Epithelial cell of prostate (primary cell): ENCODE measurements around the gene SUMO1.

Experiments
- DNase-seq: peaks from one replicate; pipeline ENCODE4 v3.0.0-alpha.2; 2011; ENCODE audit warnings: low read depth, low spot score
- H3K27ac ChIP-seq: fragments of 450-650 bp; 2 replicates; pipeline ENCODE4 v1.5.1; 2017; ENCODE audit warnings: mild to moderate bottlenecking

The SUMO1 gene

DNA sequence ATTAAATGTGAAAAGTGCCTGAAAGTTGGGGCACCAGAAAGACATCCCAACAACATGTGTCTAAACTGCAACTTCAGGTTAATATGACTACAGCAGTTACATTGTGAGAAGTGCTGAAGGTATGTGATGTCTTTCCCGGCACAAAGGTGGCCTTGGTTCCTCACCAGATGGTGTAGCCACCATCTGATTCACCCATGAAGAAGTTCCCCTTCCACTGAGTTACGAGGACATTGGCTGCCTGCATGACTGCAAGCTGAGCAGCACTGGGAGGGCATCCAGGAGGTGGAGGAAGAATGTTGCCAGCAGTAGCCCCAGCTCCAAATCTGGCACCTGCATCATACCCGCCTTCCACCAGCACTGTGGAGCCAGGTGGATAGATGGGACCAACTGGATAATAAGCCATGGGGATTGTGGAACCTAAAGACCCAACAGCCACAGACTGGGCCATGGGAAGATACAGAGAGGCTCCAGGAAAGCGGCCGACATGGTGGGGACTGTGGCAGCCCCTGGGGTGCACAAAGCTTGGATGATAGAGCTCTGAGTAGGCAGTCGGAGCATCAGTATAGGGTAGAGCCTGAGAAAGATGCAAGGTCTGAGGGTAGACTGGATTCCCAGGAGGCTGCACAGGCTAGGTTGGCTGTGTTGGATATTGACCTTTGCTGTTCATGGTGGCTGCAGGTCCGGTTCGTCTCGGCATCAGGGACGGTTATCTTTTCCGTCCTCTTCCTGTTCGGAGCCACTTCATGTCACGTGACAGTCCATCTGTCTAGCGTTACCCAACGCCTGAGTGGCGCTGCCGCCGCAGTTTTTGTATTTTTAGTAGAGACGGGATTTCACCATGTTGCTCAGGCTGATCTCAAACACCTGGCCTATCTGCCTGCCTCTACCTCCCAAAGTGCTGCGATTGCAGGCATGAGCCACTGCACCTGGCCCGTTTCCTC is 36.9 kb downstream of the SUMO1 start:
- H3K27ac ChIP-seq, result no peak overlapping the region
- no peak for DNase-seq

DNA sequence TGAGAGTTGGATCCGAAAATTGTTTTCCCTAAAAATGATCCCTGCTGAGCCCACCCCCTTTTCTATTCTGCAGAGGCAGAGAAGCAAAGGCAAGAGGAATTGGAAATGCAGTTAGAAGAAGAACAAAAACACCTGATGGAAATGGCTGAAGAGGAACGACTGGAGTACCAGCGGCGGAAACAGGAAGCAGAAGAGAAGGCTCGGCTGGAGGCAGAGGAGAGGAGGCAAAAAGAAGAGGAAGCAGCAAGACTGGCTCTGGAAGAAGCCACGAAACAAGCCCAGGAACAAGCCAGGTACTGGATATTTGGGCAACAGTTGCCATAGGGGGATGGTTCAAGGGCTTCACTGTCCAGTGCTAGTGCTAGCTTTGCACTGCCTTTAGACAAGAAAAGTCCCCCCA is 41.7 kb downstream of the SUMO1 start:
- DNase-seq, result no peak
- no peak overlapping the region for H3K27ac ChIP-seq

DNA sequence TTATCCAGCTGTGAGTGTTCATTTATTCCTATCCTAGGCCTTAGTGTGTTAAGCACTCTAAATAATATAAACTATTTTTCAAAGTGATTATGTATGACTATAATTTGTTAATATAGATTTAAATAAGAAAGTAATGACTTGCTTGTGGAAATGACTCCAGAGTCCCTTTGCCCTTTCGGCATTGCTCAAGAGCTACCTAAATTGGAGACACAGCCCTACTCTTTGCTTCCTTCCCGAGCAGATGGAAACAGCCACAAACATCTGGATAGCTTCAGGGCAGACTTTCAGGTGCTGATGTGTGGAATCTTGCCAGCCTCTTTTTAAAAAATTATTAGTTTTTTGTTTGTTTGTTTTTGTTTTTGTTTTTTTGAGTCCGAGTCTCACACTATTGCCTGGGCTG is 44.0 kb downstream of the SUMO1 start:
- DNase-seq, result no peak

GRCh38 chr2:202193881-202194353 is 44.5 kb downstream of the SUMO1 start:
- no peak overlapping the region for H3K27ac ChIP-seq

More for the DNA sequence above, 44.0 kb downstream of the SUMO1 start:
- no peak overlapping the region for H3K27ac ChIP-seq

GRCh38 chr2:202193305-202193704 is 45.1 kb downstream of the SUMO1 start:
- no peak for DNase-seq

More at GRCh38 chr2:202193881-202194353, 44.5 kb downstream of the SUMO1 start:
- DNase-seq, result no peak

DNA sequence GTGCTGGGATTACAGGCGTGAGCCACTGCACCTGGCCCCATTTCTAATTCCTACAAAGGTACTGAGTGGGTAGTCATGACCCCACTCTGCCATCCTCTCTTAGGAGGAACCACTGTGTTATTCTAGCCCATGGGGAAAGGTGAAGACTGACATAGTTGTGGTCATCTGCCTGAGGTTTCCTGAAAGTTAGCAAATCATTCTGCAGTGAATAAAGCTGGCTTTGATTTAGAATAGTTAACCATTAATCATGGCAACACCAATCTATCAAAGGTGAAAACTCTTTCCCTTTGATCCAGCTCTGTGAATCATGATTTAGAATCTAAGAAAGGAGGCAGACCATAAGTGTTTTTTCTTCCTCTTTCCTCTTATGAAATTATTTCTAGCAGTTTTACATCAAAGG is 50.8 kb downstream of the SUMO1 start:
- DNase-seq, result no peak

More at GRCh38 chr2:202193305-202193704, 45.1 kb downstream of the SUMO1 start:
- H3K27ac ChIP-seq, result no peak overlapping the region

DNA sequence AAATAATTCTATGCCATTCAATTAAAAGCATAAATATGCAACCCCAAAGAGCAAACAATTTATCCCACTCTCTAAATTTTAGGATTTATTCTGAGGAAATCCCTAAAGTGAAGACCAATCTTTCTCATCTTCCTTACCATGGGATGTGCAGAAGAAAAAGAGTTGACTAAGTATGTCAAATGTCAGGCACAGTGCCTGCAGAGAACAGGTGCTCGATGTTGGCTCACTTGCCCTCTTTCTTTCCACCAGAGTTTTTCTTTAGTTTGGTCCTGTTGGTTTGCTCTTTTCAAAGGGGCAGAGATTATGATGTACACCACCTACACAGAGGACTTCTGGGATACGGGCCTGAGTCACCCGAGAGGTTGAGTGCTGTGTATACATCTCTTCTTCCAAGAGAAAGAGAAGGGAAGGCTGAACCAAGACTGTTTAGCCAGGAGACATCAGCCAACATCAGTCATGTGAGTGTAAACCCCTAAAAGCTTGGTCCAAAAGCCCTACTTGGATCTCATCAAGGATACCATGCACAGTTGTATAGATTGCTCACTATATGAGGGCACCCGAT is 51.7 kb downstream of the SUMO1 start:
- no peak overlapping the region for H3K27ac ChIP-seq
- DNase-seq, result no peak

More for the DNA sequence above, 50.8 kb downstream of the SUMO1 start:
- H3K27ac ChIP-seq, result no peak overlapping the region

DNA sequence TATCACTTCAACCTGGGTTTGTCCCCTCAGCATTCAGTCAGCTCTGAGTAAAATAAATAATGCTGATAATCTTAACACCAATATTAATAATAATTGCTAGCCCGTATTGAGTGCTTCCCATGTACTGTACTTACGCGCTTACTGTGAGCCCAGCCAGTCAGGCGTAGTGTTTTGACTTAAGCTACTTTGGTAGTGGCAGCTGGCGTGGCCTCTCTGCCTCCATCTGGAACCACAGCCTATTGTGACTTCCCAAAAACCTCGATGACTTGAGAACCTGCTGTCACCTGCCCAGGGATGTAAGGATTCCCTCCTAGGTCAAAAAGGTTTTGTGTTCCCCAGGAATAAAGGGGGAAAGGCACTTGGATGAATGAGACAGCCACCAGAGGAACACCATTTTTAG is 53.2 kb downstream of the SUMO1 start:
- peak overlapping the region; percentile 16 for H3K27ac ChIP-seq
- no peak for DNase-seq

- H3K27ac ChIP-seq, result no peak overlapping the region
- DNase-seq, result no peak
Observed at GRCh38 chr2:202184557-202184956, 53.8 kb downstream of the SUMO1 start.

DNA sequence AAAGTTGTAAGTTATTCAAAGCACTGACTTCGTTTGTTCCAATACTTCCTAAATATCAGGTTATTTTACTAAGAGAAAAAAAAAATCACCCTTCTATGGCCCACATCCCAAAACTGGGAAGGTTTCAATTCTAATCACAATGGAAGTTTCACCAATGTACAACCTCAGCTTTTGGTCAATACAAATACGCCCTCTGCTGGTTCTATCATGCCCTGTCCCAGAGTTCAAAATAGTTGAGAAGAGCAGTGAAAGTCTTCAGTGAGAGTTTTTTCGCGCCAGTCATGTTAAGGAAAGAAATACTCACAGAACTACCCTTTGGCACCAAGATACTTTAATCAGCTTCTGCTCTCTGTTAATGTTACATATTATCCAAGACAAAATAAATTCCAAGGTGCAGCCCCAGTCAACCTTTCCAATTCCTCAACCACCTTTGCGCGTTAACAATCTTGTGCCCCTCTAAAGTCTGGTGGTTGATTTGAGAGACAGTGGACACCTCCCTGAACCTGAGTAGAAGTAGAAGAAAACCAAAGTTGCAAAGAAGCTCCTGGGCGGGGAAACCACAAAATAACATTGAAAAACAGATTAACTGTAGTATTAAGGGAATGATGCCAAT is 59.9 kb downstream of the SUMO1 start:
- H3K27ac ChIP-seq, result no peak overlapping the region
- no peak for DNase-seq

GRCh38 chr2:202172439-202173211 is 65.8 kb downstream of the SUMO1 start:
- DNase-seq, result no peak
- no peak overlapping the region for H3K27ac ChIP-seq

GRCh38 chr2:202171241-202171825 is 67.1 kb downstream of the SUMO1 start:
- DNase-seq, result no peak
- H3K27ac ChIP-seq, result no peak overlapping the region

DNA sequence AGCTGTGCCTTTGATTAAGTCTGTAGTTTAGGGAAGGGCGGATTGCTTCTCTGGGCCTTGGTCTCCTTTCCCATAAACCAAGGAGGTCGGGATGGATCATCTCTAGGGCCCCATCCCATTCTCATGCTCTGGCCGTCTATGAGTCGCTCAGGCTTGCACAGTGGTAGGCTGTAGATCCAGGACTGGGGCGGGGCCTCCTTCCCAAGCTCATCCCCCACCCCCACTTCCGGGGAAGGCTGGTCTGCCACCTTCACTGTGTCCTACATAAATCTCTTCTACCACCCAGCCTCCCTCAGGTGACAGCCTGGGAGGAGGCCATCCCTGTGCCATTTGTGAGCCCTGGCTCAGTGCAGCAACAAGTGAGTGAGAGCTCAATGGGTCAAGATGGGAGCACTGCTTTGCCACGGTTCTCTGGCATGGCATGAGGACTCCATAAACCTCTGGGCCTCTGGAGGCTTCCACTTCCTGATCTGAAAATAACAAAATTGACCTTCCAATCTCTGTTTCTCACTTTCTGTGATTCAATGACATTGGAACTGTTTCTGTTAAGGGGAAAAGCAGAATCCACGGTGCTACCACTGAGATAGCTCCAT is 68.5 kb downstream of the SUMO1 start:
- H3K27ac ChIP-seq, result no peak overlapping the region
- no peak for DNase-seq

DNA sequence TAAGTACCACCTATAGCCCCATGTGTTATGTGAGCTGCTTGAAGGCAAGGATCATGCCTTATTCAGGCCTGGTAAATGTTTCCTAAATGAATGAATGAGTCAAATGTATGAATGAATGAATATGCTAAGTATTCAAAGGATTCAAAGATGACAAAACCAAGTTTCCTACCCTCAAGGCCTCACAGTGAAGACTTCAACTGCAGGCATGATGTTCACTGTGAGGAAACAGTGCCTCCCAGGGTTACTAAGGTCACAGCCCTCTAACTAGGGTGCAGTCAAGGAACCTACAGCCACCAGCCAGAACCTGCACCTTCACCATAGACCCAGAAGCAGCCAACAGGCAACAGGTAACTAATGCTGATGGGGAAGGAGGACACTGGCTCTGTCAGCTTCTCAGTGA is 69.3 kb downstream of the SUMO1 start:
- H3K27ac ChIP-seq, result no peak overlapping the region
- DNase-seq, result no peak

DNA sequence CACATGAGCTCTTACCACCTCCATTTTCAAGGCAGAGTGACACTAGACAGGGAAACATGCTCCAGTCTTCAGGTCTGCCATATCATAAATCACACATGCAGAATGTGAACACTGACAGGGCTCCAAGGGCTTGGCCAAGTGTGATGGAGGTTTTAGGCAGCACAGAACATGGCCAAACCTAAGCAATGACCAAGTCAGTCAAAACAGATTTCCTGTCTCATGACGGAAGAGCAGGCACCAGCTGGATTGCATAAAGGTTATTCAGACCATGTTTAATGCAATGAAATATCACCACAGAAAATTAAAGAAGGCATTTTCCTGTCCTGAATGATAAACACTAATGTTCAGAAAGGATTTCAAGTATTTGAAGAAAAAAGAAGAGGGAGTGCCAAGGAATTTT is 72.5 kb downstream of the SUMO1 start:
- H3K27ac ChIP-seq, result no peak overlapping the region
- DNase-seq, result no peak

GRCh38 chr2:202165208-202165607 is 73.2 kb downstream of the SUMO1 start:
- no peak overlapping the region for H3K27ac ChIP-seq
- DNase-seq, result no peak

- DNase-seq, result no peak
- H3K27ac ChIP-seq, result no peak overlapping the region
Observed at GRCh38 chr2:202164411-202164810, 74.0 kb downstream of the SUMO1 start.

DNA sequence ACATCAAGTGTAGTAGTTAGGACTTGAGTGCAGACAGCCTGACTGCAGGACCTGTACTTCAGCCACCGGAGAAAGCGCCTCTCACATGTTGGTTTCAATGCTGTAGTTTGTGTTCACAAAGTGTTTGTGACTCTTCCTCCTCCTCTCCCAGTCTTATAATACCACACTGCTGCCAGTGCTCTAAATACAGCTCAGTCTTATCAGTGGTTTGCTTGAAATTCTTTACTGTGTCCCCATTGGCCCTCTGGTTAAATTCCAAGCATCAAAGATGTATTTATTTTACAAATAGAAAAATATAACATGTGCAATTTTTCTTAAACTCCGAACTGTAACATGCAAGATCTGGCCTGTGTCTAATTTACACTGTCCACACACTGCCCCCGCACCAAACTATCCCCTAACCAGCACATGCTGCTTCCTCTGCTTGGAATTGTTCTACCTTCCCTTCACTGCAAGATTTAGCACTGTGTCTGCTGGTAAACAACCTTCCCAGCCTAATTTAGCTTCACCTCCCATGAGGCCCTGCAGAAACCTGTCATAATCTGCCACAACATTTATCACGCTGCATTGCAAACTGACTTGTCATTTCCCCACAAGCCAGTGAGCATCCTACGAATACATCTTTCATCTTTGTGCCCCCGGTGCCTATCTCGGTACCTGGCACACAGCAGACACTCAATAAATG is 77.1 kb downstream of the SUMO1 start:
- H3K27ac ChIP-seq, result no peak overlapping the region
- DNase-seq, result no peak

DNA sequence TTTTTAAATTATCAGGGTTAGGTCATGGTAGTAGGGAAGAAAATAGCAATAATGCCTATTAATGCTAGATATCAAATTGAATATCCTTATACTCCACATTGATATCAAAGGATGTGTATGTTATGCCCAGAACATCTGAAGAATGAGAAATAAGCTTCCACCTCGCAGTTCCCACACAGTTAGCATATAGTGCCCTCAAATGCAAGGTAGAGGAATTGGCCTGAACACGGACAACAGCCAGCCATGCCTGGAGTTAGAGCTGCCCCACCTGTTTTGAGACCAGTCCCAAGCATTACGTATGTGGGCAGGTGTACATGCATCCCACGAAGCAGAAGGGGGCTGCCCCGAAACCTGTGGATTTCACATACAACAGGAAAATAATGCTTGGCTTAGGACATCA is 79.6 kb downstream of the SUMO1 start:
- no peak overlapping the region for H3K27ac ChIP-seq
- no peak for DNase-seq
